ENCODE data around the gene ATP8A2. TPM values are rescaled to one million over a fixed set of nuclear protein-coding genes. Genes with fewer than 3 reads are reported as not detected.

The ATP8A2 gene
- total RNA-seq, 4 donors from 2014 or later, result not detected

GRCh38 chr13:25886438-25887214 is 514.9 kb downstream of the ATP8A2 start:
- no peak for TF ChIP-seq POLR2A (IDR thresholded peaks at IDR 0.05)
- TF ChIP-seq CTCF (IDR thresholded peaks at IDR 0.05 in 4 of 5, conservative IDR thresholded peaks at IDR 0.05 in 1 of 5), result no peak
- DNase-seq, result no peak
- Histone ChIP-seq H3K4me1 (no peaks in the 10 kb centered on the region), H3K27me3 (peaks cover 0 to 4% (median 0%) of the 10 kb centered on the region in 3 donors), H3K27ac (no peak overlapping the region), H3K4me3 (no peak overlapping the region), H3K9me3 (no peaks in the 10 kb centered on the region), H3K36me3 (no peaks in the 10 kb centered on the region)
- ATAC-seq, result no peak
- in situ Hi-C loops (cut with MboI; ENCODE audit: low sequenced_read_pairs in 4 of 4), result no loop called here
- intact Hi-C loops (cut with DNase I; ENCODE audit: low total_unique reads), result no loop called here

- Histone ChIP-seq H3K4me1 (no peaks in the 10 kb centered on the region), H3K4me3 (no peak overlapping the region), H3K9me3 (no peaks in the 10 kb centered on the region), H3K36me3 (no peaks in the 10 kb centered on the region), H3K27ac (no peak overlapping the region), H3K27me3 (peaks cover 0 to 4% (median 0%) of the 10 kb centered on the region in 3 donors)
- in situ Hi-C loops (cut with MboI; ENCODE audit: low sequenced_read_pairs in 4 of 4) (no loop called here), intact Hi-C loops (cut with DNase I; ENCODE audit: low total_unique reads) (no loop called here)
- no peak for ATAC-seq
- TF ChIP-seq POLR2A (IDR thresholded peaks at IDR 0.05), result no peak
- no peak for TF ChIP-seq CTCF (IDR thresholded peaks at IDR 0.05 in 4 of 5, conservative IDR thresholded peaks at IDR 0.05 in 1 of 5)
- no peak for DNase-seq
Measured at GRCh38 chr13:25887962-25888655, 516.3 kb downstream of the ATP8A2 start.

GRCh38 chr13:25890671-25891212 is 519.0 kb downstream of the ATP8A2 start:
- H3K4me3 ChIP-seq, result no peak overlapping the region
- intact Hi-C loops (cut with DNase I; ENCODE audit: low total_unique reads), result no loop called here
- in situ Hi-C loops (cut with MboI; ENCODE audit: low sequenced_read_pairs in 4 of 4), result no loop called here
- no peak overlapping the region for H3K27ac ChIP-seq
- ATAC-seq, result no peak
- no peaks in the 10 kb centered on the region for H3K36me3 ChIP-seq
- H3K4me1 ChIP-seq, result no peaks in the 10 kb centered on the region
- no peaks in the 10 kb centered on the region for H3K9me3 ChIP-seq
- H3K27me3 ChIP-seq, result peaks cover 0 to 4% (median 0%) of the 10 kb centered on the region in 3 donors
- TF ChIP-seq POLR2A (IDR thresholded peaks at IDR 0.05), result no peak
- no peak for TF ChIP-seq CTCF (IDR thresholded peaks at IDR 0.05 in 4 of 5, conservative IDR thresholded peaks at IDR 0.05 in 1 of 5)
- no peak for DNase-seq

- Histone ChIP-seq H3K27ac (no peak overlapping the region), H3K36me3 (no peaks in the 10 kb centered on the region), H3K27me3 (no peaks in the 10 kb centered on the region), H3K4me1 (no peaks in the 10 kb centered on the region), H3K4me3 (no peak overlapping the region), H3K9me3 (no peaks in the 10 kb centered on the region)
- DNase-seq (no peak), ATAC-seq (no peak)
- in situ Hi-C loops (cut with MboI; ENCODE audit: low sequenced_read_pairs in 4 of 4) (no loop called here), intact Hi-C loops (cut with DNase I; ENCODE audit: low total_unique reads) (no loop called here)
- TF ChIP-seq CTCF (IDR thresholded peaks at IDR 0.05 in 4 of 5, conservative IDR thresholded peaks at IDR 0.05 in 1 of 5) (no peak), POLR2A (IDR thresholded peaks at IDR 0.05) (no peak)
Measured at GRCh38 chr13:25898991-25899390, 527.2 kb downstream of the ATP8A2 start.
